HL-60 (cell line): Measurements from ENCODE around the gene ACOT13.

Experiments
- CTCF ChIP-seq: IDR thresholded peaks from one replicate; pipeline ENCODE4 v1.5.1; 2011; ENCODE audit warnings: low read length, control low read depth, inconsistent platforms; ENCODE audit not compliant: insufficient read depth
- POLR2AphosphoS5 ChIP-seq: IDR thresholded peaks from 2 replicates; pipeline ENCODE4 v1.6.1; 2012; ENCODE audit warnings: low read depth
- SPI1 ChIP-seq: IDR thresholded peaks from 2 replicates; pipeline ENCODE4 v1.6.1; 2012; ENCODE audit warnings: low read depth, mild to moderate bottlenecking, borderline replicate concordance
- TF ChIP-seq, protein P1 (sequence below): IDR thresholded peaks from 2 replicates; pipeline ENCODE4 v1.6.1; 2012; ENCODE audit warnings: low read depth; ENCODE audit not compliant: insufficient replicate concordance

- TF ChIP-seq CTCF (no peak), POLR2AphosphoS5 (no peak), SPI1 (no peak)
- TF ChIP-seq, protein P1, sequence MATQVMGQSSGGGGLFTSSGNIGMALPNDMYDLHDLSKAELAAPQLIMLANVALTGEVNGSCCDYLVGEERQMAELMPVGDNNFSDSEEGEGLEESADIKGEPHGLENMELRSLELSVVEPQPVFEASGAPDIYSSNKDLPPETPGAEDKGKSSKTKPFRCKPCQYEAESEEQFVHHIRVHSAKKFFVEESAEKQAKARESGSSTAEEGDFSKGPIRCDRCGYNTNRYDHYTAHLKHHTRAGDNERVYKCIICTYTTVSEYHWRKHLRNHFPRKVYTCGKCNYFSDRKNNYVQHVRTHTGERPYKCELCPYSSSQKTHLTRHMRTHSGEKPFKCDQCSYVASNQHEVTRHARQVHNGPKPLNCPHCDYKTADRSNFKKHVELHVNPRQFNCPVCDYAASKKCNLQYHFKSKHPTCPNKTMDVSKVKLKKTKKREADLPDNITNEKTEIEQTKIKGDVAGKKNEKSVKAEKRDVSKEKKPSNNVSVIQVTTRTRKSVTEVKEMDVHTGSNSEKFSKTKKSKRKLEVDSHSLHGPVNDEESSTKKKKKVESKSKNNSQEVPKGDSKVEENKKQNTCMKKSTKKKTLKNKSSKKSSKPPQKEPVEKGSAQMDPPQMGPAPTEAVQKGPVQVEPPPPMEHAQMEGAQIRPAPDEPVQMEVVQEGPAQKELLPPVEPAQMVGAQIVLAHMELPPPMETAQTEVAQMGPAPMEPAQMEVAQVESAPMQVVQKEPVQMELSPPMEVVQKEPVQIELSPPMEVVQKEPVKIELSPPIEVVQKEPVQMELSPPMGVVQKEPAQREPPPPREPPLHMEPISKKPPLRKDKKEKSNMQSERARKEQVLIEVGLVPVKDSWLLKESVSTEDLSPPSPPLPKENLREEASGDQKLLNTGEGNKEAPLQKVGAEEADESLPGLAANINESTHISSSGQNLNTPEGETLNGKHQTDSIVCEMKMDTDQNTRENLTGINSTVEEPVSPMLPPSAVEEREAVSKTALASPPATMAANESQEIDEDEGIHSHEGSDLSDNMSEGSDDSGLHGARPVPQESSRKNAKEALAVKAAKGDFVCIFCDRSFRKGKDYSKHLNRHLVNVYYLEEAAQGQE = no peak
Measured at GRCh38 chr6:24753545-24753944, 86.7 kb downstream of the ACOT13 start.
